Kidney (tissue), 14 donors: ENCODE data around the gene FARP2. TPM values are rescaled to one million over a fixed set of nuclear protein-coding genes. Genes with fewer than 3 reads are reported as not detected.

Experiments used
- DNase-seq, 5 donors: peaks; one replicate each; pipeline ENCODE4 v3.0.0-alpha.2; 2013 to 2020
- FAIRE-seq: peaks from 2 replicates; lab custom pipeline; 2012; peaks lifted over from hg19 to GRCh38; lab: Jason Lieb, UNC
- H3K27ac ChIP-seq, 2 donors: one replicate each; pipeline ENCODE4 v1.7.0; 2013; ENCODE audit warnings: low read depth in 2 of 2, low read length in 2 of 2, inconsistent platforms in 1 of 2
- H3K27me3 ChIP-seq: one replicate; pipeline ENCODE4 v1.7.1; 2013; ENCODE audit warnings: low read length, inconsistent platforms; ENCODE audit not compliant: control insufficient read depth, insufficient read depth
- H3K36me3 ChIP-seq, 3 donors: one replicate each; pipeline versions ENCODE4 v1.7.0 to v1.7.1; 2013; ENCODE audit warnings: low read length in 3 of 3, control low read depth in 1 of 3, inconsistent platforms in 1 of 3; ENCODE audit not compliant: insufficient read depth in 3 of 3, control insufficient read depth in 2 of 3
- H3K4me1 ChIP-seq, 3 donors: one replicate each; pipeline versions ENCODE4 v1.7.0 to v1.7.1; 2013; ENCODE audit warnings: low read length in 3 of 3, inconsistent platforms in 1 of 3, low read depth in 1 of 3; ENCODE audit not compliant: control insufficient read depth in 2 of 3, insufficient read depth in 2 of 3
- H3K4me3 ChIP-seq, 3 donors: one replicate each; pipeline versions ENCODE4 v1.7.0 to v1.8.1; 2013; ENCODE audit warnings: low read length in 3 of 3, control low read depth in 1 of 3, inconsistent platforms in 1 of 3
- H3K9ac ChIP-seq, 3 donors: one replicate each; pipeline versions ENCODE4 v1.7.0 to v1.7.1; 2013; ENCODE audit warnings: low read length in 3 of 3, control low read depth in 1 of 3, inconsistent platforms in 1 of 3
- H3K9me3 ChIP-seq, 3 donors: one replicate each; pipeline versions ENCODE4 v1.7.0 to v1.7.1; 2013; ENCODE audit warnings: low read length in 3 of 3, control low read depth in 1 of 3, inconsistent platforms in 1 of 3; ENCODE audit not compliant: control insufficient read depth in 2 of 3, insufficient read depth in 1 of 3
- intact Hi-C: fragments of 100-400 bp; cut with DNase I; formaldehyde crosslinking; loops from one replicate; pipeline ENCODE4 v1.11.1; 2022
- polyA plus RNA-seq: library from polyadenylated mRNA; stranded (reverse); fragments of 350-450 nt; fragmentation: Illumina TruSeq; extraction: RNeasy Lipid Tissue Mini Kit (QIAGEN cat#74804); gene quantifications from one replicate; pipeline ENCODE4 v1.2.3, GENCODE V29; 2014; ENCODE audit warnings: low read depth, low replicate concordance; ENCODE audit not compliant: insufficient read depth
- total RNA-seq: library from RNA; stranded (reverse); fragmentation: NEBNext Ultra II Directional; extraction: Animal tissue kit (Norgen Biotek cat#: 25700); gene quantifications from one replicate; pipeline ENCODE4 v1.2.1, GENCODE V29; 2021
- TF ChIP-seq, protein P1 (sequence below): IDR thresholded peaks from 3 replicates; pipeline ENCODE4 v1.5.1; 2012; ENCODE audit warnings: mild to moderate bottlenecking, moderate library complexity, borderline replicate concordance; ENCODE audit not compliant: insufficient read depth; ENCODE audit errors: extremely low read depth
- donor health status: control.
- donor health status: control.
- donor health status: control.
- donor health status: control.
- donor health status: control.
- donor health status: DM: yes; HTN: yes; CAD: no.
- donor health status: Normal renal cell carcinoma (clear cell type).

FARP2 gene
- total and polyA plus RNA-seq, 2 donors from 2014 or later = 20.3 to 50.5 TPM

DNA sequence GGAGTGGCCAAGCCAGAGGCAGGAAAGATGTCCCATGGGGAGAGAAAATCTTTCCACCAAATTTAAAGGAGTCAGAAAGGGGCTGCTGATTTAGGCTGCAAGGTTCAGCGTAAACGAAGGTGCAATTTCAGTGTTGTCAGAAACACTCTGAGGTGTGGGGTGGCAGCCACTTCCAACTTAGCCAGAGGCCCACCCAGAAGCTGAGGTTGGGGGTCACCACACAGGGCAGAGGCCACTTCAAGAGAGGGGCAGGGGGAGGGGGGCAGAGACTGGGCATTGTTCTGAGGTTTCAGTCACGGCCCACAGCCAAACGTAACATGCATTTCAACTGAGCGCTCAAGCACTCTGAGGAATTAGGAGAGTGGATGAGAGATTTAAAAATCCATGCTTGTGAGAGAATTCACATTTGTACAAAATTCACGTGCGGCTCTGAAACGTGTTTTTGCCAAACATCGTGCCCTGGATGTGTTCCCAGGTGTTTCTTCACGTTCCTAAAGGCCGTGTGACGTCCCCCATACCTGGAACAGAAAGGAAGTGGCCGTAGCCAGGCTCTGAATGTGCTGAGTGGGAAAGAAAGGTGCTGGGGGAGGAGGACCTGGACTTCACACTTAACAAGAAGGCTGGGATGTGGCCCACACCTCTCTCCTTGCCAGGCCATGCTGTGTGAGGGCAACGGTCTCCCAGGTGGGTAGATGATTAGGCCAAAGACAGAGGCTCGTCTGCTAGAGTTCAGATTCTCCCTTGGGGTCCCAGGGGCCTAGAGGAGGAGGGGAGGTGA is 182.9 kb downstream of the FARP2 start:
- Histone ChIP-seq H3K27me3 (peaks cover 2% of the 10 kb centered on the region), H3K4me1 (peaks cover 0 to 3% (median 0%) of the 10 kb centered on the region in 3 donors), H3K4me3 (no peak overlapping the region), H3K9me3 (no peaks in the 10 kb centered on the region), H3K27ac (no peak overlapping the region), H3K9ac (no peak overlapping the region), H3K36me3 (no peaks in the 10 kb centered on the region)
- no peak for DNase-seq
- intact Hi-C loops = no loop called here
- FAIRE-seq = no peak
- TF ChIP-seq, protein P1, sequence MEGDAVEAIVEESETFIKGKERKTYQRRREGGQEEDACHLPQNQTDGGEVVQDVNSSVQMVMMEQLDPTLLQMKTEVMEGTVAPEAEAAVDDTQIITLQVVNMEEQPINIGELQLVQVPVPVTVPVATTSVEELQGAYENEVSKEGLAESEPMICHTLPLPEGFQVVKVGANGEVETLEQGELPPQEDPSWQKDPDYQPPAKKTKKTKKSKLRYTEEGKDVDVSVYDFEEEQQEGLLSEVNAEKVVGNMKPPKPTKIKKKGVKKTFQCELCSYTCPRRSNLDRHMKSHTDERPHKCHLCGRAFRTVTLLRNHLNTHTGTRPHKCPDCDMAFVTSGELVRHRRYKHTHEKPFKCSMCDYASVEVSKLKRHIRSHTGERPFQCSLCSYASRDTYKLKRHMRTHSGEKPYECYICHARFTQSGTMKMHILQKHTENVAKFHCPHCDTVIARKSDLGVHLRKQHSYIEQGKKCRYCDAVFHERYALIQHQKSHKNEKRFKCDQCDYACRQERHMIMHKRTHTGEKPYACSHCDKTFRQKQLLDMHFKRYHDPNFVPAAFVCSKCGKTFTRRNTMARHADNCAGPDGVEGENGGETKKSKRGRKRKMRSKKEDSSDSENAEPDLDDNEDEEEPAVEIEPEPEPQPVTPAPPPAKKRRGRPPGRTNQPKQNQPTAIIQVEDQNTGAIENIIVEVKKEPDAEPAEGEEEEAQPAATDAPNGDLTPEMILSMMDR = no peak

- Histone ChIP-seq H3K27me3 (peaks cover 2% of the 10 kb centered on the region), H3K36me3 (no peaks in the 10 kb centered on the region), H3K4me1 (peaks cover 0 to 3% (median 0%) of the 10 kb centered on the region in 3 donors), H3K9ac (no peak overlapping the region), H3K4me3 (no peak overlapping the region), H3K27ac (no peak overlapping the region), H3K9me3 (no peaks in the 10 kb centered on the region)
- DNase-seq (no peak), FAIRE-seq (no peak)
- intact Hi-C loops = no loop called here
- TF ChIP-seq, protein P1 = no peak
Observed at GRCh38 chr2:241539616-241540374, 183.7 kb downstream of the FARP2 start.

- Histone ChIP-seq H3K4me1 (peaks cover 0 to 3% (median 0%) of the 10 kb centered on the region in 3 donors), H3K36me3 (no peaks in the 10 kb centered on the region), H3K4me3 (peak overlapping the region in 1 of 3 donors; percentile 32), H3K9ac (no peak overlapping the region), H3K27me3 (peaks cover 2% of the 10 kb centered on the region), H3K9me3 (no peaks in the 10 kb centered on the region), H3K27ac (no peak overlapping the region)
- intact Hi-C loops = no loop called here
- FAIRE-seq (no peak), DNase-seq (no peak)
- TF ChIP-seq, protein P1 = no peak
Observed at GRCh38 chr2:241540401-241540770, 184.3 kb downstream of the FARP2 start.
